ENCODE measurements around the gene ALOX15B. TPM values are rescaled to one million over a fixed set of nuclear protein-coding genes. Genes with fewer than 3 reads are reported as not detected.
A peak's percentile ranks its signal among the peaks of the same experiment; 100 is the strongest.
"Not testable (repeated sequence)": the region's sequence is repeated elsewhere in the genome, so short reads cannot be mapped to it uniquely, and the experiment has no call there.

The ALOX15B gene
- polyA plus RNA-seq, 3 donors, result 1.0 to 1.3 (median 1.1) TPM

GRCh38 chr17:8012045-8012580 lies 26.7 kb upstream of the ALOX15B start:
- DNase-seq (ENCODE audit: extremely low read depth in 1 of 11, low read depth in 9 of 11, low spot score in 4 of 11), result no peak

- no peak for DNase-seq (ENCODE audit: extremely low read depth in 1 of 11, low read depth in 9 of 11, low spot score in 4 of 11)
These were observed 25.7 kb upstream of the ALOX15B start for GRCh38 chr17:8012996-8013640.

DNA sequence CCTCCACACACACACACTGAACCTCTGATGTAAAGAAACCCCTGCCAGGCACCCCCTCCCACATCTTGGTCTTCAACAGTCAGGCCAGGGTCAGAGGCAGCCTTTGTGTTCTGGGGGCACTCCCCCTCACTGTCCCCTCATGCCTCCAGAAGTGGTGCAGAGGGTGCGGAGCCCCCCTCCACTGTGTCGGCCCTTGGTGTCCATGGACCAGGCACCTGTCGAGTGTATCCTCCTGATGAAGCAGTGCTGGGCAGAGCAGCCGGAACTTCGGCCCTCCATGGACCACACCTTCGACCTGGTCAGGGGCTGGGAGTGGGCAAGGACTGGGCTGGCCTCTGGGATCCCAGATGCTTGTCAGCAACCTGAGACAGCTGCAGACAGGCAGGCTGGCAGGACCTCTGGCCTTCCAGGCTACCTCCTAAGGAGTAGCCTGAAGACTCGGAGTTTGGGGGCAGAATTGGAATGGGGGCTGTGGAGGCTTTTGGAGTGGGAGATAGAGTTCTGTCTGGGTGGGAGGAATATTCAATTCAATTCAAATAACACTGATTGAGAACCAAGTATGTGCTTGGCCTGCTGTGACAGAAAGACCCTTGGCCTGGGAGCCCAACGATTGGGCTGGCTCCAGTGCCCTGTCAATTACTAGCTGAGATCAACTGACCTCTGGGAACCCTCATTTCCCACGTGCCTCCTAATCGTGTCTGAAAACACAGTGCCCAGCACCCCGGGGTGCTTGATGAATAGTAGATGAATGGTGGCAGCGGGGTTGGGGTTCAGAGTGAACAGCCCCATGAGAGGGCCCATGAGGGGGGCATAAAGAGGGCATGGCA lies 24.9 kb upstream of the ALOX15B start:
- no peak for DNase-seq (ENCODE audit: extremely low read depth in 1 of 11, low read depth in 9 of 11, low spot score in 4 of 11)

DNA sequence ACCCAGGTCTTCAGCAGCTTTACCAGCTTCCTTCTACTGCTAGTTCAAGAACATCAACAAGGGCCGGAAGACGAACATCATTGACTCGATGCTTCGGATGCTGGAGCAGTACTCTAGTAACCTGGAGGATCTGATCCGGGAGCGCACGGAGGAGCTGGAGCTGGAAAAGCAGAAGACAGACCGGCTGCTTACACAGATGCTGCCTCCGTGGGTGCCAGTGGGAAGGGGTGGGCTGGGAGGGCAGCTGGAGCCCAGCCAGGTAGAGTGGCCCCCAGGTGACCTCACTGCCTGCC lies 24.4 kb upstream of the ALOX15B start:
- DNase-seq (ENCODE audit: extremely low read depth in 1 of 11, low read depth in 9 of 11, low spot score in 4 of 11), result no peak

- DNase-seq (ENCODE audit: extremely low read depth in 1 of 11, low read depth in 9 of 11, low spot score in 4 of 11), result no peak
These were observed 23.5 kb upstream of the ALOX15B start for GRCh38 chr17:8015236-8015956.

DNA sequence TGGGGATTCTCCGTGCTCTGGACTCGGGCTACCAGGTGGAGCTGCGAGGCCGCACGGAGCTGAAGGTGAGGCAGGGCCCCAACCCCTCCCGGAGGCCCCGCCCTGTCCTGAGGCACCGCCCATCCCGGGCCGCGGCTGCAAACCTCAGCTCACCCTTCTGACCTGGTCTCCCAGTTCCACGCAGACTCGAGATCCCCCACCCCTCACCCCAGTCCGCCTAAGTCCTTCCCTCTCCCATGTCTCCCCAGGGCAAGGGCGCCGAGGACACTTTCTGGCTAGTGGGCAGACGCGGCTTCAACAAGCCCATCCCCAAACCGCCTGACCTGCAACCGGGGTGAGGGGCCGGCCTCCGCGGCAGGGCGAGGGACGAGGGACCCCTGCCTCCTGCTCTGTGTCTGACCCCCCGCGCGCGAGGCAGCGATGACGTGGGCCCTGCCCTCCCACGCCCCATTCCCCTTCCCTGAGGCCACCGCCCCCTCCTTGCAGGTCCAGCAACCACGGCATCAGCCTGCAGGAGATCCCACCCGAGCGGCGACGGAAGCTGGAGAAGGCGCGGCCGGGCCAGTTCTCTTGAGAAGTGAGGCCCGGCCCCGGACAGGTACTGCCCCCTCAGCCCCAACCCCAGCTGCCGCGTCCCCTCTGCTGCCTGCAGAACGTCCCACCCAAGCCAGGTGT lies 22.8 kb upstream of the ALOX15B start:
- DNase-seq (ENCODE audit: extremely low read depth in 1 of 11, low read depth in 9 of 11, low spot score in 4 of 11), result peak in 1 of 11 donors; percentile 43

- DNase-seq (ENCODE audit: extremely low read depth in 1 of 11, low read depth in 9 of 11, low spot score in 4 of 11), result peak in 2 of 11 donors; percentile 39 to 45
These were observed 22.0 kb upstream of the ALOX15B start for GRCh38 chr17:8016632-8017424.

DNA sequence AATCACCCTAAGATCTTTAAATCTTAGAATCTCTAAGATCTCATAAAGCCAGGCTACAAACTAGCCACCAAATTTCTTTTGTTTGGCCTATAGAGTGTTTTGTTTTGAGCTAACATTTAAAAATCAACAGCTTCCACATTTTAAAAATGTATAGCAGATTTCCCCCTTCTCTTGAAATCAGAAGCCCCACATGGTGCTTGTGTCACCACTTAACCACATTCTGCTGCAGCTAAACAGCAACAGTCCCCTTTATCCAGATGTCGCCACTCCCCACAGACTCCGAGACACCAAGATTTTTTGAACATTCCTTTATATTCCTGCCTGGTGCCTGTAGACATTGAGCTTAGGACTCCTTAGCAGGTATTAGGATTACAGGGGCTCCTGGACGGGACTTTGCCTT lies 20.4 kb upstream of the ALOX15B start:
- DNase-seq (ENCODE audit: extremely low read depth in 1 of 11, low read depth in 9 of 11, low spot score in 4 of 11), result no peak

GRCh38 chr17:8019166-8019565 lies 19.7 kb upstream of the ALOX15B start:
- no peak for DNase-seq (ENCODE audit: extremely low read depth in 1 of 11, low read depth in 9 of 11, low spot score in 4 of 11)

- DNase-seq (ENCODE audit: extremely low read depth in 1 of 11, low read depth in 9 of 11, low spot score in 4 of 11), result no peak
These were observed 18.9 kb upstream of the ALOX15B start for GRCh38 chr17:8019665-8020650.

DNA sequence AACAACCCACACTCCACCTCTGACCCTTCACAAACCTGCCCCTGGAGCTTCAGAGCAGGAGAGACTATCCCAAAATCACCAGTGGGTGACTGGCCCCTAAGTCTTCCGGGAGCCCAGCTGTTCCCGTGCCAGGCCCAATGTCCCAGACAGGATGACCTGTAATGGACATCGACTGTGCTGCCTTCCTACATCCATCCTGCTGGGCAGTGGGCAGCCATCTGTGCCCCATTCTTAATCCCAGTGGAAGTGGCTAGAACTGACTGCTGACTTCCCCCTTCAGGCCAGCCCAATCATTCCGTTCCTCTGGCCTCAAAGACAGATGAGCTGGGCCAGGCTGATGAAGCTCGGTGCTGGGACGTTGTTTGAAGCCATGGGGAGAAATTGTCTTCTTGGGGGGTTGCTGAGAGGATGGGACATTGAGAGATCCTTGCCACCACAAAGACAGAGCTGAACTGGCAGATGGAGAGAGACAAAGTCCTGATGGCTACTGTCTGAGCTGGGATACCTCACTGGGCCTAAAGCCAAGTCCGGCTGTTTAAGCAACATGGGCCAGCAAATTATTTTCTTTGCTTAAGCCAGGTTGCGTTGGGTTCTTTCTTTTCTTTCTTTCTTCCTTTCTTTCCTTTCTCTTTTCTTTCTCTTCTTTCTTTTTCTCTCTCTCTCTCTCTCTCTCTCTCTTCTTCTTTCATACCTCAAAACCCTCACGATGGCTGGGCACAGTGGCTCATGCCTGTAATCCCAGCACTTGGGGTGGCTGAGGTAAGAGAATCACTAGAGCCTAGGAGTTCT lies 17.9 kb upstream of the ALOX15B start:
- no peak for DNase-seq (ENCODE audit: extremely low read depth in 1 of 11, low read depth in 9 of 11, low spot score in 4 of 11)

DNA sequence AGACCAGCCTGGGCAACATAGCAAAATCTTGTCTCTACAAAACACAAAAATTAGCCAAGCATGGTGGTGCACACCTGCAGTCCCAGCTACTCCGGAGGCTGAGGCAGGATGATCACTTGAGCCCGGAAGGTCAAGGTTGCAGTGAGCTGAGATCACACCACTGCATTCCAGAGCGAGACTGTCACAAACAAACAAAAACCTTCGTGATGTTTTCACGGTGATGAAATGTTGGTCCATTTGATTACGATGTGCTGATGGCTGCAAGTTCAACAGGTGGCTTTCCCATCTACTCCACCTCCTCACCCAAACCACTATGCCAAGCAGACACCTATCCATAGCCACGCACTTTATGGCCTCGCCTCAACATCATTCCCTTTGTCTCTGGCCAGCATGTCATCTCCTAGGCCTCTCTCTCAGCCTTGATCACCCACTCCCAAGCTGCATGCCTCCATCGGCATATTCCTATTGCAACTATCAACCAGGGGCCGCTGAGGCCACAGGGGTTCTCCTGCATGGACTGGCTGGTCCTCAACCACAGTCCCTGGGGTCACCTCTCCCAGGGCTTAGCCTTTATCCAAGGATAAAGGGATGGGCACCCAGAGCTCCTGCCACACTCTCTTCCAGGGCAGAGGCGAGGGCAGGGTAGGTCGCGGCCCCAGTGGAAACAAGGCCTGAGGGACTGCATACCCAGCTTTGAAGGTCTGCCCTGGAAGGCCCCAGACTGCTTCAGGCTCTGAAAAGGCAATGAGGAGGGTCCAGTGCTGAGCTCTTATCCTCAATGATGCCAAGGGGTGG lies 17.1 kb upstream of the ALOX15B start:
- no peak for DNase-seq (ENCODE audit: extremely low read depth in 1 of 11, low read depth in 9 of 11, low spot score in 4 of 11)

DNA sequence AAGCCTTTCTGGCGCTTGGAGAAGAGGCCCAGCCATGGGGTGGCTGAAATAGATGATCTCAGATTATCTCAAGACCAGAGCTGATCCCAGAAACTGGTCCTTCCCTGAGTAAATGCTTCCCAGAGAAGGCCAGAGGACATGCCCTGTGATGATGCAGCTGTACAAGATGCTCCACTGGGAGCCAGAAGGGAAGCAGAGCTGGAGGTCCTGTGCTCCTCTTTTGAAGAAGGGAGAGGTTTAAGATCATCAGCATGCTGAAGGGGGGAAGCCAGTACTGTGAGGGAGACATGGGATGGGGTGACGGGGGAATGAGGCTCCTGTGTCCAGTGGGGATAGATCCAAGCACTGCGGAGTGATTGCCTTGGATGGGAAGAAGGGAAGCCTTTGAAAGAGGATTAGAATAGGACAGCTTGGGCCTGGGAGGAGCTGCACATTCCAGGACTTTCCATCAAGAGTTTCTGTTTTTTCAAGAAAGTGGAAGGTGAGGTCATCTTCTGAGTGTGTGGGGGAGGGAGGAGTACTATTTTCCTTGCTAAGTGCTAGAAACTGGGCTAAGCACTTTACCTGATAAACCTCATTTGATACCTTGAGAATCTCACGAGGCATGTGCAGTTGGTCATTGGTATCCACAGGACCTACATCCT lies 16.4 kb upstream of the ALOX15B start:
- DNase-seq (ENCODE audit: extremely low read depth in 1 of 11, low read depth in 9 of 11, low spot score in 4 of 11), result no peak

- not testable (repeated sequence) for DNase-seq (ENCODE audit: extremely low read depth in 1 of 11, low read depth in 9 of 11, low spot score in 4 of 11)
These were observed 14.7 kb upstream of the ALOX15B start for GRCh38 chr17:8024161-8024560.

GRCh38 chr17:8025176-8025911 lies 13.5 kb upstream of the ALOX15B start:
- DNase-seq (ENCODE audit: extremely low read depth in 1 of 11, low read depth in 9 of 11, low spot score in 4 of 11), result no peak

Measured in renal cortex interstitium (tissue), 11 donors.